Fibroblast of lung (primary cell): ENCODE results near the gene PSMB1.

ENCODE experiments used
- EZH2 ChIP-seq: IDR thresholded peaks from 2 replicates; pipeline ENCODE4 v1.5.1; 2012; ENCODE audit warnings: low read length, control low read depth, mild to moderate bottlenecking; ENCODE audit errors: missing control alignments
- TF ChIP-seq, protein P1 (sequence below), 2 donors: IDR thresholded peaks in 1 of 2; conservative IDR thresholded peaks in 1 of 2; 1 replicate in 1 of 2; 2 replicates in 1 of 2; pipeline ENCODE4 v1.5.1; 2011 to 2012; ENCODE audit warnings: low read length in 2 of 2, control low read depth in 1 of 2, inconsistent platforms in 1 of 2, low read depth in 1 of 2, mild to moderate bottlenecking in 1 of 2

DNA sequence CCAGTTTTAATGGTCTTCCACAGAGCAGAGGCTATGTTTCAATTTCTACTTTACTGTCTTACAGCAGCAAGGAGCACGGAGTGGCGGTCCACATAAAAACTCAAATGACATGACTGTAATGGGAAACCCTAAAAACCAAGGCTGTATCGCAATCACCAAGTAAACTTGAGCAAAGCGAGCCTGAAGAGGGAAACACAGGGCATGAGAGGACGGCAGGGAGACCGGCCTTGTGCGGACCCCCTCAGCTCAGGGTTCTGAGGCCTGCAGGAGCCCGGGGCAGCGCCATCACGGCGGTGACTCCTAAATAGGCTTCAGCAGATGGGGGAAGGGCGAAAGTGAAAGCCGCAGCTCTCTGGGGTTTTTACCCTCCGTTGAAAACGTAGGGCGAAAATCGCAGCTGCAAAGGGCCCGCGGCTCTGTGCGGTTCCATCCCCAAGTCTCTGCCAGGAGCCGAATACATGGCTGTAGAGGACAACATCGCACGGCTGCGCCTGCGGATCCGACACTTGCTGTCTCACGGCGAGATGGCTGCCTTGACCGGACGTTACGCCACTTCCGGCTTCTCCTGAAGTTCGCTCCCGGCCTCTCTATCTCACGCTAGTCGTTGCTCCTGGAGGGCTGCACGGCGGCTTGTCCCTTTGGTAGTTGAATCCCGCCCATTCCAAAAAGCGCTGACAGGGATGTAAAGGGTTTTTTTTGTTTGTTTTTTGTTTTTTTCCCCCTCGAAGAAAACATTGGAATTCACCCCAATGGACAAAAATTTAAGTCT, at the start of gene PSMB1:
- TF ChIP-seq, protein P1, sequence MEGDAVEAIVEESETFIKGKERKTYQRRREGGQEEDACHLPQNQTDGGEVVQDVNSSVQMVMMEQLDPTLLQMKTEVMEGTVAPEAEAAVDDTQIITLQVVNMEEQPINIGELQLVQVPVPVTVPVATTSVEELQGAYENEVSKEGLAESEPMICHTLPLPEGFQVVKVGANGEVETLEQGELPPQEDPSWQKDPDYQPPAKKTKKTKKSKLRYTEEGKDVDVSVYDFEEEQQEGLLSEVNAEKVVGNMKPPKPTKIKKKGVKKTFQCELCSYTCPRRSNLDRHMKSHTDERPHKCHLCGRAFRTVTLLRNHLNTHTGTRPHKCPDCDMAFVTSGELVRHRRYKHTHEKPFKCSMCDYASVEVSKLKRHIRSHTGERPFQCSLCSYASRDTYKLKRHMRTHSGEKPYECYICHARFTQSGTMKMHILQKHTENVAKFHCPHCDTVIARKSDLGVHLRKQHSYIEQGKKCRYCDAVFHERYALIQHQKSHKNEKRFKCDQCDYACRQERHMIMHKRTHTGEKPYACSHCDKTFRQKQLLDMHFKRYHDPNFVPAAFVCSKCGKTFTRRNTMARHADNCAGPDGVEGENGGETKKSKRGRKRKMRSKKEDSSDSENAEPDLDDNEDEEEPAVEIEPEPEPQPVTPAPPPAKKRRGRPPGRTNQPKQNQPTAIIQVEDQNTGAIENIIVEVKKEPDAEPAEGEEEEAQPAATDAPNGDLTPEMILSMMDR (conservative IDR thresholded peaks at IDR 0.05 in 1 of 2, IDR thresholded peaks at IDR 0.05 in 1 of 2; ENCODE audit: low read depth in 1 of 2, low read length in 2 of 2): no peak
- no peak for TF ChIP-seq EZH2
